GM18526 (cell line): ENCODE data around the gene GPR25.

Source experiments
- POLR2A ChIP-seq: IDR thresholded peaks from 3 replicates; pipeline ENCODE4 v1.6.1; 2011; ENCODE audit not compliant: insufficient read length; ENCODE audit errors: extremely low read depth

Gene GPR25

DNA sequence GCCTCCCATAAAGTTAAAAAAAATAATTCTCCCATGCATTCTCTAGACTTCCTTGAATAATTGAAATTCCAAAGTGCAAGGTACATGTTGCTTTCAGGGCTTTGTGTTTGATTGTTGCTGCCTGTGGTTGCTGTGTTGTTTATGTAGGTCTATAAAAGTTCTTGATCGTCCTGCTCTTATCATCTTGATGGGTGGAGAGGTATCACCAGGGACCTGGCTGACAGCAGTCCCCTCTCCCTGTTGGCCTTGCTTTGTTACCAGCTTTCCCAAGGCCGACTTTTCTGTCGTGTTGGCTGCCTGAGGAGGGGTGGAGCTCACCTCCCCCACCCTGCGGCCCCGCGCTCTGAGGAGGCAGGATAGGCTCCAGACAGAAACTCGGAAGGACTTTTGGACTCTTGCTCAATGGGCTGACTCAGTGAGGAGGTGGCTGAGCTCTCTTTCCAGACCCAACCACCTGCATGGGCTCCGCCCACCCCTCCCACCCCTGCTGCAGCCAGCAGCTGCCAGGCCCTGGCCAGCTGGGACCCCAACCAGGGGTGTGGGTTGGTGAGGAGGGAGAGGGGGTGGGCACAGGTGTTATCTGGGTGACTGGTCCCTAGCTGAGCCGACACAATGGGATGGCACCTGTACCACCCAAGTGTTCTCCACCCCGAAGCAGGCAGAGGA, 23.9 kb downstream of the GPR25 start:
- TF ChIP-seq POLR2A: no peak

- no peak for TF ChIP-seq POLR2A
These were observed 24.5 kb downstream of the GPR25 start for GRCh38 chr1:200897259-200897658.

GRCh38 chr1:200899015-200899386, 26.2 kb downstream of the GPR25 start:
- no peak for TF ChIP-seq POLR2A

- TF ChIP-seq POLR2A: no peak
These were observed 26.7 kb downstream of the GPR25 start for GRCh38 chr1:200899451-200899915.

DNA sequence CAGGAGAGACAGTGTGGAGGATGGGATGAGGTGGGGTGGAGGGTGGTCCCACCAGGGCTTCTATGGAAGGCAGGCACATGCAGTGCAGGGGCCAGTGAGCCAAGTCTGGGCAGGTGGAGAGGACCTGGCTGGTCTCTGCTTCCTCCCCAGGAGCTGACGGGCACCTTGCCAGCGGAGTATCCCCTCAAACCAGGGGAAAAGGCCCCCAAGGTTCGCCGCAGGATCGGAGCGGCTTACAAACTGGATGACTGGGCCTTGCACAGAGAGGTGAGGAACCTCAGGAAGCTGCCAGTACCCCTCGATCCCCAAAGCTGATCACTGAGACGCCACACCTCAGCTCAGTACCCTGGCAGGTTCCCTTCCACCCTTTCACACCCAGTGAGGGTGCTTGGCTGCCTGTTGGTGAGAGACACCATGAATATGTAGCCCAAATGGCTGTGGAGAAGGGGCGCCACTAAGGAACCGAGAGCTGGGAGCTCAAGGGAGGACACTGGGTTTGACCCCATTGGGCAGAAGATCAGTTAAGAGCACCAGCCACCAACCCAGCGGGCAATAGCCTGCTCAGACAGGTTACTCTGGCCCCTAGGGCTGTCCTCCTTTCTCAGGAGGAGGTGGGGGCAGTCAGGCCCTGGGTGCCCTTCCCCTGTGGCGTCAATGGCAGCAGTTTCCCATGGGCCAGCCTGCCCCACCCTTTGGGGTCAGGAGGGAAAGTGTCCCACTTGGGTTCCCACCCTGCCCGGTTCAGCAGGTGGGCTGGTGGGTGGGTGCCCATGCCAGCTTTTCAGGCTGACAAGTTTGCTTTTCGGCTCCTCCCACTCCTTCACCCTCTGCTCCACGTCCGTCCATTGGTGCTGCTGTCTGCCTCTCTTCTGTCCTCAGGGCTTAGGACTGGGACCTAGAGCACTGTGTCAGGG, 27.4 kb downstream of the GPR25 start:
- TF ChIP-seq POLR2A: no peak

DNA sequence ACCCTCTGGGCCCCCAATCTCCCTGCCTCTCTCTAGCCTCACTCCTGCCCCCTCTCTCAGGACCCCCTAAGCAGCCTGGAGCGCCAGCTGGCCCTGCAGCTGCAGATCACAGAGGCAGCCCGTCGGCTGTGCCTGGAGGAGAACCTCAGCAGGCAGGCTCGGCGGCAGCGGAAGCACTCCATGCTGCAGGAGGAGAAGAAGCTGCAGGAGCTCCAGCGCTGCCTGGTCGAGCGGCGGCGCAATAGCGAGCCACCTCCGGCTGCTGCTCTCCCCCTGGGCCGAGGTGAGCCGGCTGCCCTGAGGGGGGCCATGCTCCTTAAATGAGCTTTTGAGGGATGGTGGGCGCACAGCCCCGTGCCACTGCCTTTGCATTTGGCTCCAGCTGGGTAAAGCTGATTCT, 28.1 kb downstream of the GPR25 start:
- TF ChIP-seq POLR2A: no peak

DNA sequence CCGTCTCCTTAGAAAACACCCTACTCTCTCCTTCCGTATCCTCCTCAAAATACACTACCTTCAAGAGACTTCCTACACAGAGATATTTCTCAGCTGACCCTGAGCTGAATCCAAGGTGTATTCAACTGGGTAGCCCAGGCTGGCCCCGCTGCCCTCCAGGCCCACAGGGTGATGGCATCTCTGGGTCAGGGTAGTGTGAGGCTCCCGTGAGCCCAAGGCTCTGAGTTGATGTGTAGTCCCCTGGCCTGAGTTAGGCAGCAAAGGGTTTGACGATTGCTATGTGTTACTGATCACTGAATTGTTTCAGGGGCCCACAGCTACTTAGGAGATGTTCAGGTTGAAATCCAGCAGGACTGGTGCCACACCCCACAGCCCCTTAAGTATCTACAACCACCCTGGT, 28.6 kb downstream of the GPR25 start:
- no peak for TF ChIP-seq POLR2A

DNA sequence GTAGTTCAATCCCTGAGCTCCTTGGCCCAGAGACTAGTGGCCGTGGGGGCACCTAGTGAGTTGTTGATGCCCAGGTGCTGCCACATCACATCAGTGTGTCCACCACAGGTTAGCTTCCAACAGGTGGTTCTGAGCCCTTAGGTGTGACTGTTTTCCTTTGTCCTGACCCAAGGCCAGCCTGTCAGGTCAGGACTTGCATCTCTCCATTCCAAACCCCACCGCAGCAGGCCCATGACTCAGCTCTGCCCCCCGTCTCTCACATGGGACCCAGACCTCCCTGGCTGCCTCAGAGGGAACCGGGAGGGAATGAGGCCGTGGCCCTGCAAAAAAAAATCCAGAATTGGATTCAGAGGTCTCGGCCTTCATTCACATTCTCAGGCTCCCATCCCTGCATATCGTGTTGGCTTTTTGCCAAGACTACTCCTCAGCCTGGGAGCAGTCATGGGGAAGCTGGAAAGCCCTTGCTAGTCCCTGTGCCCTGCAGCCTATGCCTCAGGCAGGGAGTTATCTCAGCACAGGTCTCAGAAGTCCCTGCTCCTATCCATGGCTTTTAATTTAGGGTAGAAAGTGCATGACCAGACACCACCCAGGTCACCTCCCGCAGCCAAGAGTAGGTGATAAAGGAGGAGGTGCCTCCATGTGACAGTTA, 29.1 kb downstream of the GPR25 start:
- no peak for TF ChIP-seq POLR2A

DNA sequence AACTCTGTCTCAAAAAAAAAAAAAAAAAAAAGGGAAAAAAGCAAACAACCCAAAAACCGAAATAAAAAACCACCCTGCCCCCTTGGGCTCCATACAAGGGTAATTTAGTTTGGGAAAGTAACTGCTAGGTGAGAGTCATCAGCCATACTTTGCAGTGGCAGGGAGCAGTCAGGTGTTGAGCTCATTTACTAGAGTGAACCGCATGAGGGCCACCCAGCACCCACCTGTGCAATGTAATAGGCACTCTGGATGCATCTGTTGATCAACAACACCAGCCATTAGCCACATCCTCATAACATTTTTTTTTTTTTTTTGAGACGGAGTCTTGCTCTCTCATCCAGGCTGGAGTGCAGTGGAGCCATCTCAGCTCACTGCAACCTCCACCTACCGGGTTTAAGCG, 31.0 kb downstream of the GPR25 start:
- TF ChIP-seq POLR2A: no peak

GRCh38 chr1:200904772-200905171, 32.0 kb downstream of the GPR25 start:
- TF ChIP-seq POLR2A: no peak

DNA sequence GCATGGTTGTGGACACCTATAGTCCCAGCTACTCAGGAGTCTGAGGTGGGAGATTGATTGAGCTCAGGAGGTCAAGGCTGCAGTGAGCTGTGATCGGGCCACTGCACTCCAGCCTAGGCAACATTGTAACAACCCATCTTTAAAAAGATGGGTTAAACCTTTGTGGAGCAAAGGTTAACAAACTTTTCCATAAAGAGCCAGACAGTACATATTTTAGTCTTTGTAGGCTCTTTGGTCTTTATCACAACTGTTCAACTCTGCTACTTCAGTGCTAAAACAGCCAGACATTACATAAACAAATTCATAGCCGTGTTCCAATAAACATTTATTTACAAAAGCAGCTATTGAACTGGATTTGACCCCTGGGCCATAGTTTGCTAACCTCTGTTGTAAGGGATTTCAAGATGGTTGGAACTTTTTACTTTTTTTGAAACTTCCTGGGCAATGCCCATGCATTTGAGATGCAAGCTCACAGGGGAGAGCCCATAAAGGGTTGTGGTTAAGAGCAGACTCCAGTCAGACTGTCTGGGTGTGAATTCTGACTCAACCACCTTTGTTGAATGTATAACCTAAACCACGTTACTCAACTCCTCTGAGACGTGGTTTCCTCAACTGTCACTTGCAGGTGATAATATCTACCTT, 32.8 kb downstream of the GPR25 start:
- TF ChIP-seq POLR2A: no peak

DNA sequence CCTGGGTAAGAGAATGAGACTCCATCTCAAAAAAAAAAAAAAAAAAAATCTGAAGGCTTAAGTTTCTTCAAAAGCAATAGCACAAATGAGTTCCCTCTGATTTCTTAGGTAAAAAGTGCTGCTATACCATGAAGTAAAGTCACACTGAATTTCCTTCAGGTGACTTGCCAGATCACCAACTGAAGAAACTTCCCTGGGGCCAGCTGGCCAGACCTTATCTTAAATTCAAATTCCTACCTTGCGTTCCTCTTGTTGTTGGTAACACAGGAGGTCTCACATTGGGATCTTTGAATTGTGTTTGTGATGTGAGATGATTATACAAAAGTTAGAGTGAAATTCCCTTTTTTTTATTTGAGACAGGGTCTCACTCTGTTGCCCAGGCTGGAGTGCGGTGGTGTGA, 33.7 kb downstream of the GPR25 start:
- TF ChIP-seq POLR2A: no peak

DNA sequence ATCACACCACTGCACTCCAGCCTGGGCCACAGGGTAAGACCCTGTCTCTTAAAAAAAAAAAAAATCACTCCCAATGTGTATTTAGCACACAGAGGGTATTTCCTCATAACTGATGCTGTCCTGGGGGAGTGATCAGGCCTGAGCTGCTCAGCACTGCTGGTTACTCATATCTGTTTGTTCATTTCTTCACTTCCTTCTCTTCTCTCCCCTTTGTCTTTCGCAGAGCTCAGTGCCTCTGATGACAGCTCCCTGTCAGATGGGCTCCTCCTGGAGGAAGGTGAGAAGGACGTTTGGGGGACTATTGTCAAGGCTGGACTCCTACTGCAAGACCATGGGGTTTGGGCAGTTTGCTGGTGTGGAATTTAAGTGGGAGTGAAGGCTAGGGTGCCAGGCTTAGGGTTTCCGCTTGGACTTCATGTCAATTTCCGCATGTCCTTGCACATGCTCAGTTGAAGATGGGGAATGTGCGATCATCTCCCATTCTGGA, 34.9 kb downstream of the GPR25 start:
- no peak for TF ChIP-seq POLR2A

GRCh38 chr1:200908191-200908868, 35.5 kb downstream of the GPR25 start:
- TF ChIP-seq POLR2A: no peak

DNA sequence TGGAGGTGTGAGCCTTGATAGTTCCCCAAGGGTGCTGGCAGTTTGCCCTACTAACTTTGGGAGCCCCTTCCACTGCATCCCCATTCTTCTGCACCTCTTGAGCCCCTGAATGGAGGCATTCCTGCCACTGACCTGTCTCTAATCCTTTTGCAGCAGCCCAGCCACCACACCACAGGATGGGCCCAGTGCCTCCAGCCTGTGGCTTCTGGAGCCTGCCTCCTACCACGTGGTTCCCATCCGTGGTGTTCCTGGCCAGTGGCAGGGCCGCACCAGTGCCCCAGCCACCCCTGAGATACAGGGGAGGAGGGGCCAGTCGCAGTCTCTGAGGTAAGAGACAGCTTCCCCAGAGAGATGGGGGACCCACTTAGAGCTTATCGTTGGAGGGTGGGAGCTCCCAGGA, 36.3 kb downstream of the GPR25 start:
- TF ChIP-seq POLR2A: no peak

GRCh38 chr1:200909757-200910239, 37.0 kb downstream of the GPR25 start:
- no peak for TF ChIP-seq POLR2A
